Measurements from ENCODE around the gene PIK3R1. TPM values are rescaled to one million over a fixed set of nuclear protein-coding genes. Genes with fewer than 3 reads are reported as not detected.
A peak's percentile ranks its signal among the peaks of the same experiment; 100 is the strongest.
"Not testable (repeated sequence)": the region's sequence is repeated elsewhere in the genome, so short reads cannot be mapped to it uniquely, and the experiment has no call there.

The PIK3R1 gene
- total RNA-seq, 4 donors from 2014 or later = 101 to 358 (median 190) TPM

- TF ChIP-seq POLR2A (IDR thresholded peaks at IDR 0.05) (no peak), CTCF (IDR thresholded peaks at IDR 0.05) (no peak)
- H3K4me3 ChIP-seq = no peak overlapping the region
- H3K36me3 ChIP-seq = no peaks in the 10 kb centered on the region
- no peak overlapping the region for H3K27ac ChIP-seq
- no peak for DNase-seq
- H3K9me3 ChIP-seq = no peaks in the 10 kb centered on the region
- intact Hi-C loops (cut with DNase I; ENCODE audit: low total_unique reads) = no loop called here
- peaks cover 11 to 12% of the 10 kb centered on the region in 2 donors for H3K4me1 ChIP-seq
- H3K27me3 ChIP-seq = no peaks in the 10 kb centered on the region
These were observed 17.5 kb downstream of the PIK3R1 start for GRCh38 chr5:68233075-68233474.

- intact Hi-C loops (cut with DNase I; ENCODE audit: low total_unique reads); H3K27me3 ChIP-seq; H3K27ac ChIP-seq; H3K36me3 ChIP-seq; DNase-seq; H3K9me3 ChIP-seq; H3K4me3 ChIP-seq: not testable (repeated sequence)
- peaks cover 6 to 12% of the 10 kb centered on the region in 2 donors for H3K4me1 ChIP-seq
These were observed 19.7 kb downstream of the PIK3R1 start for GRCh38 chr5:68235229-68235628.

GRCh38 chr5:68237715-68238114 is 22.2 kb downstream of the PIK3R1 start:
- Histone ChIP-seq H3K27ac (peak overlapping the region; percentile 68 to 72), H3K9me3 (no peaks in the 10 kb centered on the region), H3K36me3 (no peaks in the 10 kb centered on the region), H3K4me1 (peaks cover 4 to 12% of the 10 kb centered on the region in 2 donors), H3K27me3 (no peaks in the 10 kb centered on the region), H3K4me3 (no peak overlapping the region)
- no peak for DNase-seq
- TF ChIP-seq CTCF (IDR thresholded peaks at IDR 0.05) (no peak), POLR2A (IDR thresholded peaks at IDR 0.05) (no peak)
- intact Hi-C loops (cut with DNase I; ENCODE audit: low total_unique reads) = no loop called here

DNA sequence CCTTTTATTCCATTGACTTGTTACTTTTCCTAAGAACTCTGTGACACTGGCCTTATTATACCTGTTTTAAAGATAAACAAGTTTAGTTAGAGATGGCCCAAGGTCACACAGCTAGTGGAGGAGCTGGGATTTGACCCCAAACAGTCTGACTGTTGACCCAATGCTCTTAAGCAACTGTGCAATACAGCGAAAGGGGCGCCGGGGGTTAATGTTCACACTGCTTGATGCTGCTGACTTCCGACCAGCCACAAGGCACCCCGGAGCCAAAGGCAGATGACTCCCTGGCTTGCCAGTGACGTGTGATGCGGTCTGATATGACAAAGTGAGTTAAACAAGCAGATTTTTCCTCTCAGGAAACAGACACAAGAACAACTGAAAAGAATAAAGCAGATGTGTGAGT is 23.9 kb downstream of the PIK3R1 start:
- H3K4me1 ChIP-seq = peaks cover 6 to 18% of the 10 kb centered on the region in 2 donors
- TF ChIP-seq CTCF (IDR thresholded peaks at IDR 0.05) = no peak
- TF ChIP-seq POLR2A (IDR thresholded peaks at IDR 0.05) = no peak
- peak; percentile 70 to 73 for DNase-seq
- no peaks in the 10 kb centered on the region for H3K9me3 ChIP-seq
- H3K27me3 ChIP-seq = no peaks in the 10 kb centered on the region
- intact Hi-C loops (cut with DNase I; ENCODE audit: low total_unique reads) = no loop called here
- peak overlapping the region; percentile 68 to 72 for H3K27ac ChIP-seq
- H3K4me3 ChIP-seq = no peak overlapping the region
- H3K36me3 ChIP-seq = no peaks in the 10 kb centered on the region

DNA sequence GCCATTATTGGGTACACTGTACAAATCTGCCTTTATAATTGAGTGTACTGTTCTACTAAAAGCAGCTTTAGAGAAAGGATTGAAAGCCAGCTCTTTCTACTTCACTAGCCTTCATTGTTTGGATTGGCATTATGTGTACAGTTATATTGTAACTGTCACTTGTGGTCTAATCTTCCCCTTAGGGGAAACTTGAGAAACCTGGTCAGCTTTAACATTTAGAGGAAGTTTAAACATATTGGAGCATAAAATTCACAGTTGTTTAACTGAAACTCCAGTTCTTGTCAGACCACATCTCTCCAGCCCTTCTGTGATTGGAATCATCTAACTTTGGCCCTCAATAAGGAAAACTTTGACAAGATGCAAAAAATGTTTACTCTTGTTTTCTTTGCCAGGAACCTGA is 24.6 kb downstream of the PIK3R1 start:
- Histone ChIP-seq H3K36me3 (no peaks in the 10 kb centered on the region), H3K4me1 (peaks cover 6 to 18% of the 10 kb centered on the region in 2 donors), H3K4me3 (no peak overlapping the region), H3K9me3 (no peaks in the 10 kb centered on the region), H3K27ac (peak overlapping the region; percentile 68 to 72), H3K27me3 (no peaks in the 10 kb centered on the region)
- DNase-seq = no peak
- intact Hi-C loops (cut with DNase I; ENCODE audit: low total_unique reads) = no loop called here
- TF ChIP-seq POLR2A (IDR thresholded peaks at IDR 0.05) (no peak), CTCF (IDR thresholded peaks at IDR 0.05) (no peak)

GRCh38 chr5:68240771-68241170 is 25.2 kb downstream of the PIK3R1 start:
- no peak for TF ChIP-seq POLR2A (IDR thresholded peaks at IDR 0.05)
- no peak for TF ChIP-seq CTCF (IDR thresholded peaks at IDR 0.05)
- intact Hi-C loops (cut with DNase I; ENCODE audit: low total_unique reads) = no loop called here
- Histone ChIP-seq H3K9me3 (no peaks in the 10 kb centered on the region), H3K4me3 (no peak overlapping the region), H3K27me3 (no peaks in the 10 kb centered on the region), H3K27ac (peak overlapping the region; percentile 68 to 72), H3K36me3 (no peaks in the 10 kb centered on the region), H3K4me1 (peaks cover 6 to 18% of the 10 kb centered on the region in 2 donors)
- no peak for DNase-seq
